ENCODE results near the gene LYST. TPM values are rescaled to one million over a fixed set of nuclear protein-coding genes. Genes with fewer than 3 reads are reported as not detected.

Gene LYST
- total RNA-seq, 2 experiments from 2014 or later = 19.0 to 21.1 TPM

Small RNA genes lying within 50 kb of the gene (microRNA-seq; reads per million reads assigned to microRNA genes)
- 1.6 reads per million for gene MIR1537 (ENCODE audit: borderline microRNAs expressed, borderline replicate concordance)

Other genes with a start within 250 kb of the LYST start
- under 1 TPM in 1 of 2 experiments, not detected in 1; 0.15 TPM for gene GNG4, start 217.1 kb downstream of the LYST start, total RNA-seq
- gene NID1, start 198.2 kb upstream of the LYST start, total RNA-seq = under 1 TPM in 1 of 2 experiments, not detected in 1; 0.10 TPM

Measured in activated naive CD4-positive, alpha-beta T cell treated with anti-CD3 and anti-CD28 coated beads for 36 hours (primary cell).